ENCODE data around the gene FASLG.

The FASLG gene

DNA sequence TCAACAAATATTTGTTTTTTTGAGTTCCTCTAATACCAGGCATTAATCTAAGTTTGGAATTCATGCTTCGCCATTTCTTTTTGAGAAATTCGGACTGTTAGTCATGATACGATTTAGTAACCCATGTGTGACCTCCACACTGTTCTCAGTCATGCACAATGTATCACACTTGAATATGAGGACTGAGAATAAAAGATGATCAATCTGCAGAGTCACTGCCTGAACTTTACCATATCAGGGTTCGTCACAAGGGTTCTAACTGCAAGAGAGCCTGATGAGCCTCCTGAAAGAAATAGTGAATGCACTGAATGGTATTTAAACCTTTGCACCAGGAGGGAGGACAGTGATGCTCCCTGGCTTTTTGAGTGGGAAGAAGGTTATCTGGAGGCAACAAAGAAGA is 10.9 kb upstream of the FASLG start:
- no peak for DNase-seq

DNA sequence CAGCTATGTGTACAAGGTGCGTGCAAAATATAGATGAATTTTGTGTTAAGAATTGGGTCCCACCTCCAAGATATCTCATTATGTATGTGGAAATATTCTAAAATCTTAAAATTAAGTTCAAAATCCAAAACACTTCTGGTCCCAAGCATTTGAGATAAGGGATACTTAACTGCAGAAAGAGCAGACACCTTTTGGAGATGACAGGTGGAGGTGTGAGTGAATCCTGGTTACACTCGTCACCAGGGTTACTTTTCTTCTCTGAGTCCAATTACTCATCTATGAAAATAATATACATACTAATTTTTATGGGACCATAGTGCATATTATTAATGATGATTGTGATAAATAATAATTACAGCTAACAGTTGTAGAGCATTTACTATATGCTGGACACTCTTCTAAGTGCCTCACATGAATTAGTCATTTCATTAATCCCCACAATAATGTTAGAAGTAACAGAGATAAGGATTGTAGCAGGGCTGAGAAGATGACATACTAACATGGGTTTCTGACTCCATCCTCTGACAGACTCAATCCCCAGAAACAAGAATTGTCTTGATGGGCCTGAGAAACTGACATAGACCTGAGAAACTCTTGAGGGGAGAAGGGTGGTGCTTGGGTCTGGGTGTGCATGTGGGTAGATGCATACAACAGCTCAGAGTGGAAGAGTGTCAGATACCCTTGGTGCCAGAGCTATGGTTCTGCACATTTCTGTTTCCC is 8.3 kb upstream of the FASLG start:
- DNase-seq, result no peak

DNA sequence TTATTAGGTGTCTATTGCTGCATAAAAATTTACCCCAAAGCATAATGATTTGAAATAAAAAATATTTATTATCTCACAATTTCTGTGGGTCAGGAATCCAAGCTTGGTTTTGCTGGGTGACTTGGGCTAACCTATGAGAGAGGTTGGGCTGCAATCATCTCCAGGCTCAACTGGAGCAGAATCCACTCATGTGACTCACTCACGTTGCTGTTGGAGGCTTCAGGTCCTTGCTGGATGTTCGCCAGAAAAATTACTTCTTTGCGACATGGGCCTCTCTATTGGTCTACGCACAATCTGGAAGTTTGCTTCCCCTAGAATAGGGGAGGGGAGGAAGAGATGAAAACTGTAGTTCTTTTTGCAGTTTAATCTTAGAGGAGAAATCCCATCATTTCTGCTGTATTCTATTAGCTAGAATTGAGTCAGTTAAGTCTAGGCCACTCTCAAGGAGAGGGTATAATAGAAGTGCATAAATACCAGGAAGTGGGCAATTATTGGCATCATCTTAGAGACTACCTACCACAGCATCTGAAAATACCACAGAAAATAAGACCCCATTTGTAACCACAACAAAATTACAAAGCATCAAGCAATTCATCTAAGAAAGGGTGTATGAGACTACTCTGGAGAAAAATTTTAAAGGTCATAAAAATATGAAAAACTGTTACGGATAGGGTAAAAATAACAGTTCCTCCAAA is 5.7 kb upstream of the FASLG start:
- DNase-seq, result no peak

DNA sequence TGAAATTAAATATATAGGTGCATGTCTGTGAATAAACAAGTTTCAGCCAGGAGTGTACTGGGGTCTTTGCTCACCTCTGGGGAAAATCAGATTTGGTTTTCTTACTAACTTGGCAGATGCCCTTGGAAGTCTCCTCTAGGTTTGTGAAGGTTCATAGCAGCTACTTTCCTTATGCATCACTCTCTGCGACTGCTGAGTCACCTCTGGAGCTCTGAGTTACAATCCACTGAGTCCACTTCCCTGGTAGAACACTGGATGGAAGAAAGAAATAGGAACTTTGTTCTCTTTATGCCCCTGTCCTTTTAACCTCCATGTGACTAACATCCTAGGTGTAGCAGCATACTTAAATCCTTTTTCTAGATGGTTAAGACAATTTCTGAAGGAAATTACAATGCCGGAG is 4.4 kb upstream of the FASLG start:
- DNase-seq, result no peak

DNA sequence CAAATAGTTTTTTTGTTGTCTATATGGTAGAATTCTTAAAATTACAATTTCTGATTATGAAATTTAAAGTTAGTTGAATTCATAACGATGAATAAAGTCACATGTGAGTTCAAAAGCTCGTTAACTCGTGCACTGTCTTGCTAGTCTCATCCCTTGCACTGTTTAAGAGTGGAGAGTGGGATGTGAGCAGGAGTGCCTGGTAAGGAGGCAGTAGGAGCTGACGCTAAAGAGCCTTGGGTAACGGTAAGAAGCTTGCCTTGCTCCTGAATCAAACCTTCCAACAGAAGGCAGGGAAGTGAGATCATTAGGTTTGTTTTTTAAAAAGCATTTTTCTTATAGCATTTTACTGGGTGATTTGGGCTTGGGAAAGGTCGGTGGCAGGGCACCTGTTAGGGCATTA is 2.3 kb upstream of the FASLG start:
- no peak for DNase-seq

DNA sequence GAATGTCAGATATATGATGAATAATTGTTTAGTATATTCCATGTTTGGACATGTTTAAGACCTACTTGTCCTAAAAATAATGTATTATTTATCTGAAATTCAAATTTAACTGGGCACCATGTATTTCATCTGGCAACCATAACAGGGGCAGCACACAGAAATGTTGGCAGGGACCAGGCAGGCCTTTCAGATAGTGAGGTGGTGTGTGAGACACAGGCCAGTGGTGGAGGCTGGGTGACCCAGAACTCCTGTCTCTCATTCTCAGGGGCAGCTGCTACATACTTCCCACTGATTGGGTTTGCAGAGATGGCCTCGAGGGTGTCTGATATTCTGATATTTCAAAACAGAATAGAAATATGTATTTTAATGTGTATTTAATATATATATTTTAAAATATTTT is 1.3 kb upstream of the FASLG start:
- DNase-seq, result no peak

DNA sequence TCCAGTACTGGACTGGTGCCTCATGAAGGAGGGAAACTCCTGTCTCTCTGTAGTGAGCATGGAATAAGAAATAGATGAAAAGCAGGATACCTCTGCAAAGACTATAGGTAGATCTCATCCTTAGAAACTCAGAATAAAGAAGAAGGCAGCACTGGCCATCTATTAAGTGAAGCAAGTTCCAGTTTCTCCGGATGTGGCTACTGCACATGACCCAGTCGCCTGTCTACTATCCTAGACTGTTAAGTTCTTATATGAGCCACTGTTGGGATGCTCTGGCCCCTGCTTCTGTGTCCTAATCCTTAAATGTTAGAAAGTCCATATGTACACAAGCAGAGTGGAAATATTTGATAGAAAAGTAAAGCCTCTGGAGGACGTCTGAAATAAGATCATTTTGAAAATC is 2.2 kb downstream of the FASLG start:
- no peak for DNase-seq

DNA sequence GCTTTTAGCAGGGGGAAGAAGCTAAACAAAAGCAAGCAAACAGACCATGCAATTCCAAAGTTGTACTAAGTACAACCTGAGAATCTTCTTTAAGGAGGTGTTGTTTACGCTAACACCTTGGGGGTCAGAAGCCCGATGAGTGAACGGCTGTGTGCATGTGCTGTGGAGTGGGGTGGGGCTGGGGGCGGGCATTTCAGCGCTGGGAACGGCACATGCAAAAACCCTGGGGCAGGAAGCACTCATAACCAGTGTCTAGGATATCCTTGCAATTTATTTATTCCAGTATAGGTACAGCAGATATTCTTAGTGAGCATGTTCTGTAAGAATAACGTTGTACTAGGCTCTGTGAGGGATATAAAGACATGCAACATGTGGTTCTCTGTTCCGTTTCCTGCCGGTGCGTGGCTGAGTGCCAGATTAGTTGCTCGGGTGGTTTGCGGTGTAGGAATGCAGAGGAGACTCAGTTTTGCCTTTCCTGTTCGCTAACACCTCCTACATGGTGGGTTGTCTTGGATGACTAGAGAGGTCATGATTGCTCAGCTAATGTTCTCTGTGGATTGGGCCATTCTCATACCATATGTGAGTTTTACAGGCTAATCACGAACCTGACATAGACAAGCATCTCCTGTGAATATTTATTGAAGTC is 3.7 kb downstream of the FASLG start:
- no peak for DNase-seq

DNA sequence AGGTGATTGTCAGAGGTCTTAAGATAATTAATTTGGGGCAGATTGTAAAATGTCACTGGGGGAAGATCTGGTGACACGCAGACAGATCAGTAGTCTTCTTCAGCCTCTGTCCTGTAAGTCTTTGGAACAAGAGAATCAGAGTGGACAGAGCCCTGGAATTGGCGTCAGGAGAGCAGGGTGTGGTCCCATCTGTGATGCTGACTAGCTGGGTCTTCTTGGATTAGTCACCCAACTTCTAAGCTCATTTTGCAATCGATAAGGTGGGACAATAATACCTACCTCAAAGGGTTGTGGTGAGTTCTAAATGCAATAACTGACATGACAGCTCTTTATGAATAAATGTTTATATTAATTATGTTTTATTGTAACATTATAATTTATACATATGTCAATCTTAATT is 4.8 kb downstream of the FASLG start:
- DNase-seq, result no peak

DNA sequence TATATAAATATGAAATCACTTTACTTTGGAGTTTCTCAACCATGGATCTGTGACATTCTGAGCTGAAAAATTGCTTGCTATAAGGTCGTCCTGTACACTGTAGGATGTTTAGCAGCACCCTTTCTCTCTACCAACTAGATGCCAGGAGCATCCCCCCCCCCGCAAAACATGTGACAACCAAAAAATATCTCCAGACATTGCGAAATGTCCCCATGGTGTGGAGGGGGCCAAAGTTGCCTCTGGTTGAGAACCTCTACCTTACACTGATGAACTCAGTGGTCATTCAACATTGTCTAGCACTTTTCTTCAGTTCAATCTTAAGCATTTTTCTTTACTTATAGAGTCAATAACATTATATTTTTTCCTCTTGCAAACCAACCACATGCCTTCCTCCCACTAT is 9.2 kb downstream of the FASLG start:
- no peak for DNase-seq

DNA sequence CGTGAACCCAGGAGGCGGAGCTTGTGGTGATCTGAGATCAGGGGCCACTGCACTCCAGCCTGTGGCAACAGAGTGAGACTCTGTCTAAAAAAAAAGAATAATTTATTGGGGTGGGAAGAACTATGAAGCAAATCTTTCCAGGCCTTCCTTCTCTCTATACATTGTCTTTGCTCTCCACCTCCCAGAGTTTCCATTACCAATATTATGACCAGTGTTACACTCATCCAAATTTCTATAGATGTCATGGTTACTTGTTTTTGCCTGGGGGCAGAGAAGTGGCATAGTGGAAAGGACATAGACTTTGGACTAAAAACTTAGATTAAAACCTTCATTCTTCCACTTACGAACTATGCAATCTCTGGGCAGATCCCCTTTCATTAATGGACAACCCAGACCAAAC is 10.1 kb downstream of the FASLG start:
- DNase-seq, result no peak

DNA sequence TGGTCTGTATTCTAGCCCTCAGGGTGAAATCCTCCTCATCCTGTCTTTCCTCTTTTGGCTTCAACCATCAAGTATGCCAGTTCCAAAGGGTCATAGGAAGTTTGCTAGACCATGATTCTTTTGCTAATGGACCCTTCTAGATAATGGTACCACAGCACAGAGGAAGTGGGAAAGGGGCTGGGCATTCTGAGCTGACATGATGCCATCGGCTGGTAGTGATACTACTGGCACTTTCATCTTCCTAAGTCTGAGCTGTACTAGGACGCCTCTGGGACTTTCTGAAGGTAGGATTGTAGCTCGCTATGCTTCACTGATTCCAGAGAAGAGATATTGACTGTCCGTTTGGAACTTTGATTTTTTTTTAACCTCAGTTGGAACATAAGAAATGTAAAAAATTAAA is 11.4 kb downstream of the FASLG start:
- DNase-seq, result no peak

DNA sequence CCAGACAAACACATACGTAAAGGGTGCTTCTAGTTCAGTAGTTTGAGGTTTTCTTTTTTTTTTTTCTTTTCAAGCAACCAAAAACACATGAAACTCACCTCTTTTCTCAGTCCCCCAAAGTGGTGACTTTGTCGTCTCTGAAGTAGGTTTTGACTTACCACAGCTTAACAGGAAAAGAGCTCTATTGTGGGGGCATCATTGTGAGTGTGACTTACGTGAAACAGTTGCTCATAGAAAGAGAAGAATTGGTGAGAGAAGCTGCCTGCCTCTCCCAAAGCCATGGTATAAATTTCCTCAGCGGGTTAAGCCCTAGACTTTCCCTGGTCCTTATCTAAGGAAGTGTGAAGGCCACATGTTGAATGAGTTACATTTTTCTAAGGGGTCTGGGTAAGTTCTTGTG is 11.9 kb downstream of the FASLG start:
- no peak for DNase-seq

DNA sequence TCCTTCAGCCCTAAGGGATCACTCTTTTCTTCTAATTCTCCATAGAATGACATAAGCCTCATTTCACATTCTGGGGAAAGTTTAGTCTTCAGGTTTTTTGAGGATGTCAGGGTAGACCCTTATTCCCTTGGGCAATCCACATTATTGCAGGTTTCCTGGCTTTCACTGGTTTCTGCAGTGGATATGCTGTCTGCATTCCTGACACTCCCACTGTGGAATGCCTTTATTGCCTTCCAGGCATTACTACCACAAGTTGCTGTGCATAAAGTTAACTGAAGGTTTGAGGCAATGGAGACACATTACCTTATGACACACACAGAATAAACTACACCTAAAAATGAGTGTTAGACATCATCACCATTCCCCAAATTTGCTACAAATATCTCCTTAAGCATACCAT is 12.7 kb downstream of the FASLG start:
- DNase-seq, result no peak

DNA sequence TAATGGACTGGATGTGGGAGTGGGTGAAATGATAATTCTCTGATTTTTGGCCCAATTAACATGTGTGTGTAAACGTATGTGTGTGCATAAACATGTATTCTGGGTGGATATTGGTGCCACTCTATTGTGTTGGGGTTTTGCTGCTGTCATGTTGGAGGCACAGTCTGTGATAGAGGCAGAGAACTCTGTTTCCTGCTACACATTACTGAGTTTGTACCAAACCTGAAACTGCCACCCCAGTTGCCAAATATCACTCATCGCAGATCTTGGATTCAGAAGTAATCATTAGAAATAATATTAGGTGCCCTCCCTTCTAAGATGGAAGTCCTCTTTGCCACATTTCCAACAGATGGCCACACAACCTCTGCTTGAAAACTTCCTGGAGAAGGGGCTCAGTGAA is 13.8 kb downstream of the FASLG start:
- DNase-seq, result no peak

DNA sequence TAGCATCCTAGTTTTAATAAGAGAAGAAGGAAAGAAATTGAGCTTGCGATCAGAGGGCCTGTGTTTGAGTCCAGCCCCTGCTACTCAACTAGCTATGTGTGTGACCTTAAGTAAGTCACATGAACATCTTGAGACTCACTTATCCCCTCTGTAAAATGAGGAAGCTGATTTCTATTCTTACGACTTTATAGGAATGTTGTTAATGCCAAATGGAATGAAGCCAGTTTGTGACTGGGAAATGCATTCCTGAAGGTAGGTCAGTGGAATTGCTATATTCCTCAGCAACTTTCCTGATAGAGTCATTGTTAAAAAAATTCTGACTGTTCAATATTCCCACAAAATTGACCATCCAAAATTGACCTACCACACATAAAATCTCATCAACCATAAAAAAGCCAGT is 14.9 kb downstream of the FASLG start:
- no peak for DNase-seq

DNA sequence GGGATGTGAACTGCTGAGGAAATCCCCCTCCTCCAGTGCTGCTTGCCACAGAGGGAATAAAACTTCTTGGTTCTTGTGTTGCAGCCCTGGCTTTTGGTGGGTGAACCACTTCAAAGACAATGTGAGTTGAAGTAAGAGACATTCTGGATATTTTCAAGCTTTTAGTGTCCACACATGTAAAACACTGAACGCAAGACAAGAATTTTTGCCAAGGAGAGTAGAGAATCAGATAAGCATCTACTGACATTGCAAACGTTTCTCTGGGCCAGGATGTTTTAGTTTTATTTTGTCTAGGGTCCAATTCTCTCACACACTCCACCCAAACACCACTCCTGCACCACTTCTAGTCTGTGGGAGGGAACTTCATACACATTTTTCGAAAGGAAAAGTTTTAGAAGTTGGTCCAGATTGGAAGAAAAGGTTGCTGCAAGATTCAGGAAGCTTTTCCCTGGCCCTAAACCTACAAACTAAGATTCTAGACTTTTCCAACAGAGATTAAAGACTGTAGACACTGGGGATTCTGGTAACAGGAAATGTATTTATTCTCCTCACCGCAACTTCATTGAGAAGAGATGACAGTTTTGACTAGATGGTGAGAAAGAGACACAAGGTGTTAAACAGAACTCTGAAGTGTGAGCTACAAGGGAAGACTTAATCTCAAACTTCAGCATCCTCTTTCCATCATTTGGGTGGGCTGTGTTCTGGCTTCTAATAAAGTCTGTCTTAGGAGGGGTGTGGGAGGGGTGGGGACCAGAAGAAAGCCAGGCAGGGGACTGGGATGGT is 16.1 kb downstream of the FASLG start:
- DNase-seq, result no peak

DNA sequence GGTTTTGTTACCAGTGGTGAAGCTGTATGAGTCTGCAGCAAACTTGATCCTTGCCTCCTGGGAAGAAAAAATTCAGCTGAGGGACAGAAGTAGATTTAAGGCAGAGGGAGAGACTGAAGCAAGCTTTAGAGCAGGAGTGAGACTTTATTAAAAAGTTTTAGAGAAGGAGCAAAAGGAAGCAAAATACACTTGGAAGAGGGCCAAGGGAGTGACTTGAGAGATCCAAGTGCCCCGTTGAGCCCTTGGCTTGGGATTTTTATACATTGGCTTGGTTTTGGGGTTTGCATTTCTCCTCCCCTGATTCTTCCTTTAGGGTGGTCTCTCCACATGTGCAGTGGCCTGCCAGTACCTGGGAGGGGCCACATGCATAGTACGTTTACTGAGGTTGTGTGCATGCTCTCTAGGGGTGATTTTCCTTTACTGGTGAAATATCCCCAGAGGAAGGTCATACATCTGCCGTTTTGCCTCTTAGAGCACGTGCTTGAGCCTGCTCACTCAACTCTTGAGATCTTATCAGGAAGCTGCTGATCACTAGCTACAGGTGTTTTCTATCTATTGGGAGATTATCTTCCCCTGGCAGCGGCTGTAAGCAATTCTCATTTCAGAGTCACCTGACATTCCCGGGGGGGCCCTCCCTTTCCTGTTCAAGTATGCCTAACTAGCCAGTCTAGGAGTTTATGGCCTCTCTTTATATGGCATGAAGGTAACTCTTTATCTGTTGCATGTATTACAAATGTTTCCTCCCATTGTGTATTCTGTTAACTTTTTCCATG is 20.3 kb downstream of the FASLG start:
- no peak for DNase-seq

DNA sequence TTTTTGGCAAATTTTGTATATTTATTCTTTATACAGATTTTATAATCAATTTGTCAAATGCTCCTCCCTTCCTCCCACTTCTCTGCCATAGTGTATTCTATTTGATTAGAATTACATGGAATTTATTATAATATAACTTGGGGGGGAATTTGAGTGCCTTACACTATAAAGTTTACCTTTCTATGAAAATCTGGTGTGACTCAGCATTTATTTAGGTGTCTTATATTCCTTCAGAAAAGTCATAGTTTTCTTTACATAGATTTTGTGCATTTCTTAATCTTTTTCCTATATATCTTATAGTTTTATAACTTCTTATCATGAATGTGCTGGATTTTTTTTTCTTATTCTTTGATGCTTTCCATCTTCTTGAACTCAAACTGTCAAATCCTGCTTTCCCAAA is 21.3 kb downstream of the FASLG start:
- DNase-seq, result no peak

DNA sequence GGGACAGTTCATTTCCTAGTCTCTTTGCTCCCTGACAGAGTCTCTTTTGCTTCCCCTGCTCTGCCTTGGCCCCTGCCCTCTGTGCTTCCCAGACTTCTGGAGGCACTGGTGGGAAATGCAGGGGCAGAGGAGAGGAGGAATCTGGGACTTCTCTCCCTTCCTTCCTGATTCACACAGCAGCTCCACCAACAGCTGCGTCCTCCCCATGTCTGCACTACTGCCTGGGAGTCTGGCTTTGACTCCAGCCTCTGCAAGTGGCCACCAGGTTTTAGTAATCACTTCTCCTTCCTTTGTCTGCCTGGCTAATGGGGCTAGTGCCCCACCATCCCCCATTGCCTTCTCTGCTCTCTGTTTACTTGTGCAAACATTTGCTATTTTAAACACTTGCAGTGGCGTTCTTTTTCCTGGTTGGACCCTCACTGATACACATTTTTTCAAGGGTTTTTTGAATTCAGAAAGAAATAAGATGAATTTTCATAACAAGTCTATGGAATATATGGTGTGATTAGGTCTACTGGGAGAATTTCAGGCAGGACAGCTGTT is 21.9 kb downstream of the FASLG start:
- DNase-seq, result no peak

DNA sequence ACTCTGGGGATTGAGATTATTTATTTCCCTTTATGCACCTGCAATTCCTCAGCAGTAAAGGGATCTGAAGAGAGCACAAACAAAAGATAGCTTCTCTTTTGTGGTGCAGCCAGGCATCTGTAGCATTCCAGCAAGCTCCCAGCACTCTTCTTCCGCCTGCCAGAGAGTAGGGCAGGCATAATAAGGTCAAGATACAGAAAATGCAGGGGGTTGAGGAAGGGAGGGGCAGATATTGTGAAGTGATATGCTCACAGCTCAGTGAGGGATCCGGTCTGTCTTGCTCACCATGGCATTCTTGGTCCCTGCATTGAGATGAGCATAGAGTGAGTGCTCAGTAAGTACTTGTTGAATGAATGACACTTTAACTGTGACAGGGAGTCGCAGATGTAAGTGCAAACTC is 23.9 kb downstream of the FASLG start:
- DNase-seq, result no peak

DNA sequence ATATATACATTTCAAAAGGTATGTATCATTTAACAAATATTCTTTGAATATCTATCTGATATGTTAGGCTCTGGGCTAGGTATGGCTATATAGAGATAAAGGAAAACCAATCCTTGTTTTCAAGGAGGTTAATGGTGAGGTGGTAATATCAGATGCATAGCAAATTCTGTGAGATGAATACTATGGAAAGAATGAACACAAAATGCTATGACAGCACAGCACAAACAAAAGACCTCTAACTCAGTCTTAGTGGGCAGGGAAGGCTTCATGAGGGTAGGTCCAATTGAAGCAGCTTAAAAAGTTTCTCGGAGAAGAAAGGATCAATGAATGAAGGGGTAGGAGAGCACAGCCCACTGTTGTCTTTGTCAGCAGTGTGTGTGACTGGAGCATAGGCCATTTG is 27.2 kb downstream of the FASLG start:
- no peak for DNase-seq
